GM12878 (cell line): Measurements from ENCODE around the gene DIP2C. TPM values are rescaled to one million over a fixed set of nuclear protein-coding genes. Genes with fewer than 3 reads are reported as not detected.
"Not testable (repeated sequence)": the region's sequence is repeated elsewhere in the genome, so short reads cannot be mapped to it uniquely, and the experiment has no call there.

Experiments used
- ATAC-seq: fragments of 200-7000 bp; cut with Tn5 transposase; 3 replicates; pipeline ENCODE4 v1.9.1; 2020; ENCODE audit warnings: mild to moderate bottlenecking, moderate library complexity
- BruUV-seq: library from RNA; stranded (reverse); fragments of 400-500 nt; replicated peaks from 2 replicates; lab custom pipeline; 2021; lab: Mats Ljungman, UMichigan
- CTCF ChIA-PET: fragments of 300-600 bp; sonication (Branson Sonifier 250); formaldehyde crosslinking; extraction: SDS; loops from one replicate; lab custom pipeline; 2021; ENCODE audit warnings: inconsistent platforms; lab: Yijun Ruan, JAX
- POLR2A ChIA-PET: fragments of 350-600 bp; formaldehyde crosslinking; extraction: SDS; loops from one replicate; lab custom pipeline; 2021; ENCODE audit warnings: inconsistent platforms; lab: Charles Lee
- RAD21 ChIA-PET: fragments of 300-600 bp; sonication (Branson Sonifier 250); formaldehyde crosslinking; loops from one replicate; lab custom pipeline; 2023; ENCODE audit warnings: antibody characterized with exemption; ENCODE audit not compliant: unreplicated experiment; lab: Charles Lee
- SMC1A ChIA-PET: fragments of 300-600 bp; sonication (Branson Sonifier 250); formaldehyde crosslinking; loops from one replicate; lab custom pipeline; 2023; ENCODE audit not compliant: unreplicated experiment, uncharacterized antibody; lab: Charles Lee
- DNase-seq: peaks from one replicate; pipeline ENCODE4 v3.0.0-alpha.2; 2011; ENCODE audit warnings: low read depth, low spot score
- FAIRE-seq: peaks from 3 replicates; lab custom pipeline; 2011; peaks lifted over from hg19 to GRCh38; lab: Jason Lieb, UNC
- H2AFZ ChIP-seq: 2 replicates; pipeline ENCODE4 v1.6.0; 2011; ENCODE audit warnings: low read depth, low read length, control low read depth; ENCODE audit not compliant: control insufficient read depth
- H3K27ac ChIP-seq: 2 replicates; pipeline ENCODE4 v1.5.1; 2011; ENCODE audit warnings: control low read depth; ENCODE audit not compliant: control insufficient read depth, insufficient read depth
- H3K27me3 ChIP-seq, 2 experiments: replicated peaks in 1 of 2; 2 replicates each; pipeline versions ENCODE4 v1.6.0 to v1.6.1; 2011; ENCODE audit warnings: low read length in 1 of 2; ENCODE audit not compliant: control insufficient read depth in 2 of 2, insufficient read depth in 2 of 2
- H3K36me3 ChIP-seq, 2 experiments: 2 replicates each; pipeline ENCODE4 v1.5.1; 2011; ENCODE audit warnings: low read length in 1 of 2; ENCODE audit not compliant: control insufficient read depth in 2 of 2, insufficient read depth in 2 of 2
- H3K4me1 ChIP-seq: 2 replicates; pipeline ENCODE4 v1.6.1; 2011; ENCODE audit warnings: mild to moderate bottlenecking, low read length, moderate library complexity, mixed read lengths; ENCODE audit not compliant: control insufficient read depth, insufficient read depth
- H3K4me2 ChIP-seq: 2 replicates; pipeline ENCODE4 v1.6.0; 2011; ENCODE audit warnings: control low read depth; ENCODE audit not compliant: control insufficient read depth, insufficient read depth
- H3K4me3 ChIP-seq: fragments of 200-600 bp; sonication (generic); 2 replicates; pipeline ENCODE4 v1.5.1; 2016
- H3K79me2 ChIP-seq: 2 replicates; pipeline ENCODE4 v1.6.0; 2011; ENCODE audit warnings: low read length; ENCODE audit not compliant: control insufficient read depth, insufficient read depth
- H3K9ac ChIP-seq: 2 replicates; pipeline ENCODE4 v1.8.0; 2011; ENCODE audit warnings: low read length, control low read depth, mixed read lengths; ENCODE audit not compliant: control insufficient read depth, insufficient read depth
- H3K9me3 ChIP-seq: replicated peaks from 3 replicates; pipeline ENCODE4 v1.5.1; 2011; ENCODE audit warnings: mild to moderate bottlenecking, low read length; ENCODE audit not compliant: control insufficient read depth, insufficient read depth
- H4K20me1 ChIP-seq: 2 replicates; pipeline ENCODE4 v1.6.0; 2011; ENCODE audit not compliant: control insufficient read depth, insufficient read depth
- ATF3 ChIP-seq: IDR thresholded peaks from 2 replicates; pipeline ENCODE4 v1.6.1; 2011; ENCODE audit warnings: low read depth, mild to moderate bottlenecking, low read length, moderate library complexity, borderline replicate concordance; ENCODE audit errors: extremely low read depth
- E2F8 ChIP-seq: fragments of 450-650 bp; IDR thresholded peaks from 2 replicates; pipeline ENCODE4 v1.6.1; 2018; ENCODE audit warnings: mild to moderate bottlenecking, low read depth, moderate library complexity; ENCODE audit not compliant: partially characterized antibody
- ESRRA ChIP-seq: IDR thresholded peaks from 2 replicates; pipeline ENCODE4 v1.6.1; 2012; ENCODE audit warnings: mild to moderate bottlenecking, low read length, improper control_type of control experiment
- IRF4 ChIP-seq: IDR thresholded peaks from 2 replicates; pipeline ENCODE4 v1.6.1; 2011; ENCODE audit warnings: low read depth, low read length
- LARP7 ChIP-seq: fragments of 450-650 bp; IDR thresholded peaks from 2 replicates; pipeline ENCODE4 v1.6.1; 2017; ENCODE audit warnings: mild to moderate bottlenecking
- MAX ChIP-seq: IDR thresholded peaks from 2 replicates; pipeline ENCODE4 v1.6.1; 2012; ENCODE audit warnings: low read depth, low read length, improper control_type of control experiment
- MXI1 ChIP-seq: fragments of 150-350 bp; IDR thresholded peaks from 2 replicates; pipeline ENCODE4 v1.6.1; 2011; ENCODE audit warnings: low read depth, mild to moderate bottlenecking, inconsistent platforms, low read length, improper control_type of control experiment
- NKRF ChIP-seq: fragments of 450-650 bp; conservative IDR thresholded peaks from 2 replicates; pipeline ENCODE4 v1.6.1; 2017; ENCODE audit warnings: mild to moderate bottlenecking, moderate library complexity
- PKNOX1 ChIP-seq: fragments of 450-650 bp; IDR thresholded peaks from 2 replicates; pipeline ENCODE4 v1.6.1; 2016; ENCODE audit warnings: mild to moderate bottlenecking
- RELA ChIP-seq: fragments of 450-650 bp; IDR thresholded peaks from 2 replicates; pipeline ENCODE4 v1.8.0; 2014; ENCODE audit warnings: borderline replicate concordance; ENCODE audit not compliant: partially characterized antibody
- SIN3A ChIP-seq: IDR thresholded peaks from 2 replicates; pipeline ENCODE4 v1.6.1; 2012; ENCODE audit warnings: low read depth, low read length, improper control_type of control experiment
- TCF3 ChIP-seq: IDR thresholded peaks from 2 replicates; pipeline ENCODE4 v1.6.1; 2012; ENCODE audit warnings: low read depth, mild to moderate bottlenecking, low read length, borderline replicate concordance; ENCODE audit not compliant: insufficient read depth
- ZNF274 ChIP-seq: IDR thresholded peaks from one replicate; pipeline ENCODE4 v1.8.0; 2011; ENCODE audit not compliant: insufficient read length, insufficient read depth
- WGBS: methylation state at CpG from one replicate; pipeline ENCODE4 v1.1.6; 2016; ENCODE audit warnings: low lambda C conversion rate; ENCODE audit not compliant: insufficient replicate concordance, insufficient coverage; ENCODE audit errors: missing lambda C conversion rate; 5-methylcytosine and 5-hydroxymethylcytosine counted together
- in situ Hi-C: fragments of 300-500 bp; cut with MboI; formaldehyde crosslinking; loops from 9 replicates; pipeline ENCODE4 v1.14.3; 2018; ENCODE audit warnings: mixed read lengths
- intact Hi-C: fragments of 100-400 bp; cut with micrococcal nuclease; formaldehyde crosslinking; loops from one replicate; pipeline ENCODE4 v1.14.2; 2022; ENCODE audit not compliant: unreplicated experiment
- polyA plus RNA-seq, 11 experiments: library from polyadenylated mRNA; depleted of rRNA in 4 of 11; unstranded in 6 of 11; stranded (reverse) in 5 of 11; fragments of >200 nt; fragmentation: Nextera tagmentation in 4 of 11; fragmentation: Illumina TruSeq in 1 of 11; extraction: Ambion mirVana in 4 of 11; extraction: Trizol in 1 of 11; gene quantifications; 1 replicate in 1 of 11; 2 replicates in 10 of 11; pipeline versions ENCODE4 v1.2.1 to v1.2.3, GENCODE V29; 2011 to 2016; ENCODE audit warnings: inconsistent platforms in 2 of 11, missing spikeins in 2 of 11, low read depth in 1 of 11
- total RNA-seq, 4 experiments: library from RNA; depleted of rRNA in 3 of 4; stranded (reverse); fragments of >200 nt in 3 of 4; fragmentation: Illumina TruSeq in 1 of 4; extraction: Trizol in 1 of 4; gene quantifications; 2 replicates each; pipeline versions ENCODE4 v1.2.1 to v1.2.3, GENCODE V29; 2013 to 2021

DIP2C gene
- total and polyA plus RNA-seq, 10 of the 15 experiments (the other 5 are each of a cell fraction or from before 2014, with no cell fraction given): 0.01 to 0.10 (median 0.06) TPM

- intact Hi-C loops (no loop called here), in situ Hi-C loops (no loop called here)
- H3K36me3 ChIP-seq: no peaks in the 10 kb centered on the region
- FAIRE-seq: no peak
- 65% methylated on average over 4 of the region's 4 CpGs for WGBS
- ChIA-PET RAD21 (no interaction called here), SMC1A (no interaction called here), POLR2A (no interaction called here), CTCF (no interaction called here)
- no peak for TF ChIP-seq MAX
- TF ChIP-seq ATF3: no peak
- TF ChIP-seq TCF3: no peak
- no peak for TF ChIP-seq RELA
- no peak for TF ChIP-seq NKRF
- no peak for TF ChIP-seq LARP7
- TF ChIP-seq E2F8: no peak
- TF ChIP-seq ESRRA: no peak
- no peak for TF ChIP-seq MXI1
- TF ChIP-seq SIN3A: no peak
- no peak for TF ChIP-seq ZNF274
- TF ChIP-seq PKNOX1: no peak
- TF ChIP-seq IRF4: no peak
- no peak for ATAC-seq
- no peak overlapping the region for H3K4me3 ChIP-seq
- no peak overlapping the region for H2AFZ ChIP-seq
- no peaks in the 10 kb centered on the region for H4K20me1 ChIP-seq
- H3K27me3 ChIP-seq: no peaks in the 10 kb centered on the region
- BruUV-seq: no TSS peak
- H3K4me2 ChIP-seq: no peak overlapping the region
- no peaks in the 10 kb centered on the region for H3K79me2 ChIP-seq
- H3K27ac ChIP-seq: no peak overlapping the region
- H3K9ac ChIP-seq: no peak overlapping the region
- DNase-seq: no peak
- no peaks in the 10 kb centered on the region for H3K4me1 ChIP-seq
- peaks cover 1% of the 10 kb centered on the region; the same call in 1 of the 3 replicates for H3K9me3 ChIP-seq
These were observed 40.0 kb downstream of the DIP2C start for GRCh38 chr10:649445-649797.

- H3K9me3 ChIP-seq, RAD21 ChIA-PET, FAIRE-seq, H4K20me1 ChIP-seq, H3K4me2 ChIP-seq, H3K27ac ChIP-seq, ATAC-seq, H2AFZ ChIP-seq, H3K9ac ChIP-seq, DNase-seq, H3K36me3 ChIP-seq, SMC1A ChIA-PET, H3K4me3 ChIP-seq, in situ Hi-C loops, BruUV-seq, intact Hi-C loops, CTCF ChIA-PET, POLR2A ChIA-PET, H3K4me1 ChIP-seq, H3K79me2 ChIP-seq, H3K27me3 ChIP-seq: not testable (repeated sequence)
- 86% methylated on average over 15 of the region's 15 CpGs for WGBS
These were observed 42.4 kb downstream of the DIP2C start for GRCh38 chr10:647019-647418.
